Esophagus squamous epithelium (tissue), 4 donors: ENCODE measurements around the gene SURF1.

Source experiments
- POLR2A ChIP-seq, 4 donors: fragments of 450-650 bp; IDR thresholded peaks; one replicate each; pipeline ENCODE4 v1.6.1; 2017; ENCODE audit warnings: antibody characterized with exemption in 4 of 4, mild to moderate bottlenecking in 4 of 4, moderate library complexity in 3 of 4
- TF ChIP-seq, protein P1 (sequence below), 6 experiments: fragments of 450-650 bp in 4 of 6; fragments of 200-600 bp in 2 of 6; sonication (generic) in 2 of 6; IDR thresholded peaks; one replicate each; pipeline ENCODE4 v1.5.1; 2016 to 2019; ENCODE audit warnings: antibody characterized with exemption in 6 of 6, mild to moderate bottlenecking in 4 of 6, moderate library complexity in 4 of 6

DNA sequence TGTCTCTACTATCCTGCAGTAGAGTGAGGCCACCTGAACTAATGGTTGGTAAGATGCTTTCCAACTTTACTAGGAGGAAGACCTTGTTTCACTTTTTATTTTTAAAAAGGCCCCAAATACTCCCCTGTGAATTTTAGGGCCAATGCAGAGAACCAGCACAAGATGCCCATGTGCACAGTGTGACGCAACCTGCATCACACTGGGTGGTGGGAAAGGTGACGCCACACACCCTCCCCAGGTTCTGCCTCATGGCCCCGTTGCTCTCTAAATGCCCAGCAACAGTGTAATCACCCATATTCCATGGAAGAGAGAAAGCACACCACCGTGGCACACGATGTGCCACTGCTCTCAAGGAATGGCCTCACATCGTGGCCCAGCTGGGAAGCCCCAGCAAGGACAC, 13.1 kb upstream of the SURF1 start:
- TF ChIP-seq, protein P1, sequence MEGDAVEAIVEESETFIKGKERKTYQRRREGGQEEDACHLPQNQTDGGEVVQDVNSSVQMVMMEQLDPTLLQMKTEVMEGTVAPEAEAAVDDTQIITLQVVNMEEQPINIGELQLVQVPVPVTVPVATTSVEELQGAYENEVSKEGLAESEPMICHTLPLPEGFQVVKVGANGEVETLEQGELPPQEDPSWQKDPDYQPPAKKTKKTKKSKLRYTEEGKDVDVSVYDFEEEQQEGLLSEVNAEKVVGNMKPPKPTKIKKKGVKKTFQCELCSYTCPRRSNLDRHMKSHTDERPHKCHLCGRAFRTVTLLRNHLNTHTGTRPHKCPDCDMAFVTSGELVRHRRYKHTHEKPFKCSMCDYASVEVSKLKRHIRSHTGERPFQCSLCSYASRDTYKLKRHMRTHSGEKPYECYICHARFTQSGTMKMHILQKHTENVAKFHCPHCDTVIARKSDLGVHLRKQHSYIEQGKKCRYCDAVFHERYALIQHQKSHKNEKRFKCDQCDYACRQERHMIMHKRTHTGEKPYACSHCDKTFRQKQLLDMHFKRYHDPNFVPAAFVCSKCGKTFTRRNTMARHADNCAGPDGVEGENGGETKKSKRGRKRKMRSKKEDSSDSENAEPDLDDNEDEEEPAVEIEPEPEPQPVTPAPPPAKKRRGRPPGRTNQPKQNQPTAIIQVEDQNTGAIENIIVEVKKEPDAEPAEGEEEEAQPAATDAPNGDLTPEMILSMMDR (IDR thresholded peaks at IDR 0.05), result no peak
- TF ChIP-seq POLR2A (IDR thresholded peaks at IDR 0.05), result no peak
